SK-N-MC (cell line): ENCODE results near the gene CLIP3.
A peak's percentile ranks its signal among the peaks of the same experiment; 100 is the strongest.

Experiments used
- DNase-seq: peaks from one replicate; pipeline ENCODE4 v3.0.0-alpha.2; 2011; ENCODE audit warnings: low read depth, low spot score
- H3K27ac ChIP-seq: fragments of 200-600 bp; sonication (generic); 2 replicates; pipeline ENCODE4 v1.5.1; 2016; ENCODE audit warnings: mixed run types
- H3K36me3 ChIP-seq: fragments of 200-600 bp; sonication (generic); 2 replicates; pipeline ENCODE4 v1.6.1; 2017; ENCODE audit warnings: antibody characterized with exemption, low read length, mixed read lengths; ENCODE audit not compliant: insufficient read depth
- H3K4me3 ChIP-seq: fragments of 200-600 bp; sonication (generic); 2 replicates; pipeline ENCODE4 v1.5.1; 2016
- H3K9ac ChIP-seq: fragments of 200-600 bp; sonication (generic); 2 replicates; pipeline ENCODE4 v1.8.0; 2017; ENCODE audit warnings: mixed run types, mixed read lengths; ENCODE audit not compliant: insufficient read length
- H3K9me3 ChIP-seq: fragments of 200-600 bp; sonication (generic); 2 replicates; pipeline ENCODE4 v1.6.1; 2017; ENCODE audit warnings: low read depth, mild to moderate bottlenecking, antibody characterized with exemption, low read length, moderate library complexity, mixed read lengths
- EZH2 ChIP-seq: fragments of 200-600 bp; sonication (generic); IDR thresholded peaks from one replicate; pipeline ENCODE4 v1.6.1; 2017; ENCODE audit warnings: antibody characterized with exemption
- FOXP2 ChIP-seq: optimal IDR thresholded peaks from 2 replicates; pipeline ENCODE3; 2011; ENCODE audit warnings: mild to moderate bottlenecking, moderate library complexity; ENCODE audit not compliant: insufficient read depth; ENCODE audit errors: extremely low read length, control extremely low read depth
- POLR2AphosphoS5 ChIP-seq: IDR thresholded peaks from 2 replicates; pipeline ENCODE4 v1.6.1; 2012; ENCODE audit warnings: mild to moderate bottlenecking, low read depth, low read length, borderline replicate concordance

Gene CLIP3

DNA sequence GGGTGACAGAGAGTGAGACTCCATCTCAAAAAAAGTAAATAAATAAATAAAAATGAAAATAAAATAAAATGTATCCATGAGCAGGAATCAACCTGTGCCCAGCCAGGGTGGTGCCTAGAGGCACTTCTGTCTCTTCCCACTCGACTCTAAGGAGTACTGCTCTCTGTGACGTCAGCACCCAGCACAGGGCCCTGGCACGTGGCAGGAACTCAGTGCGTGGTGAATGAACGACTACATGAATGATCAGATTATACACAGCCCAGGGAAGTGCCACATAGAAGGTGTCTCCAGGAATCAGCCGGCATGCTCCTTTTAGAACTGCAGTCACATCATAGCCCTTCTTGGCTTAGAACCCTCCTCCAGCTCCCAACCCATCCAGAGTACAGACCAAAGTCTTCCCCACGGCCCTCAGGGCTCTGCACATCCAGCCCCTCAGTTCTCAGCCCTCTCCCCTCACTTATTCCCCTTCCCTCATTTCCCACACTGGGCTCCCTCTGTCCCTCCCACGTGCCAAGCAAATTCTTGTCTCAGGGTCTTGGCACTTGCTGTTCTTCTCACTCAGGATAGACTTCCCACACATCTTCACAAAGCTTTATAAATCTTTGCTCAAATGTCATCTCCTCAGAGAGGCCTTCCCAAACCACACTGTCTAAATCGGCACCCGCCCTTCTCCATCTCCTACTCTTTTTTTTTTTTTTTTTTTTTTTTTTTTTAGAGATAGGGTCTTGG lies 4.2 kb downstream of the CLIP3 start:
- Histone ChIP-seq H3K9ac (no peak overlapping the region), H3K4me3 (no peak overlapping the region), H3K36me3 (no peaks in the 10 kb centered on the region; the same call in 1 of the 2 replicates), H3K27ac (no peak overlapping the region), H3K9me3 (no peaks in the 10 kb centered on the region)
- DNase-seq: no peak
- TF ChIP-seq FOXP2 (no peak), POLR2AphosphoS5 (no peak), EZH2 (no peak)

- TF ChIP-seq POLR2AphosphoS5 (no peak), EZH2 (no peak), FOXP2 (no peak)
- Histone ChIP-seq H3K36me3 (no peaks in the 10 kb centered on the region; the same call in 1 of the 2 replicates), H3K9ac (no peak overlapping the region), H3K27ac (no peak overlapping the region), H3K4me3 (no peak overlapping the region), H3K9me3 (no peaks in the 10 kb centered on the region)
- DNase-seq: no peak
These were observed 5.0 kb downstream of the CLIP3 start for GRCh38 chr19:36027696-36028095.

DNA sequence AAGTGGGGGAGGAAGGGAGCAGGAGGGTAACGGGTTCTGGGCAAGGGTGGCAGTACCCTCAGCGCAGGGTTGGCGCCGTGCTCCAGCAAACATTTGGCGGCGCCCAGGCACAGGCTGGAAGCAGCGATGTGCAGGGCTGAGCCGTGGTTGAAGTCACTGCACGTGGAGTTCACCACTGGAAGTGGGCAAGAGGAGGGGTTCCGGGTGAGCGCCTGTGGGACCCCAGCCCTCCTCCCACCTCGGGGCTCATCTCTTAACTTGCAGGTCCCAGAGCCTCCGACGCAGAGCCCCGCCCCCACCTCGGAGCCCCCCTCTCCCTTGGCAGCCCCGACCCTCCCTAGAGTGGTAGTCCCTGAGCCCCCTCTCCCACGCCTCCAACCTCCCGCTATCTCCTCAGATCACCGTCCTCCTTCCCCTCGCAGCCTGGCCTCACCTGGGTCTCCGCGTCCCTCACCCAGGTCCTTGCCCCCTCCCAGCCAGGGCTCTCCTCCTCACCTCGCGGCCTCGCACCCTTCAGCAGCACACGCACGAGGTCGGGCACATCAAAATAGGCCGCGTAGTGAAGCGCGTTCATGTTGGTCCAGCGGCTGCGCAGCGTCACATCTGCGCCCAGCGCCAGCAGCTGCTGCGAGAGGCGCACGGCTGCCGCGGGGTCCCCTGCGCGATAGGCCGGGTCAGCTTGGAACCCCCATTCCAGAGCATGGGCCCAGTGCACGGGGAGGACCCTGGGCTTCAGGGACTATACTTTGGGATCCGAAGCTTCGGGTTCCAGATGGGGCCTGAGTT lies 6.4 kb downstream of the CLIP3 start:
- no peak for TF ChIP-seq EZH2
- TF ChIP-seq FOXP2: no peak
- no peak for TF ChIP-seq POLR2AphosphoS5
- Histone ChIP-seq H3K36me3 (no peaks in the 10 kb centered on the region; the same call in 1 of the 2 replicates), H3K4me3 (no peak overlapping the region), H3K27ac (no peak overlapping the region), H3K9me3 (no peaks in the 10 kb centered on the region), H3K9ac (no peak overlapping the region)
- DNase-seq: no peak

GRCh38 chr19:36025541-36025940 lies 7.1 kb downstream of the CLIP3 start:
- TF ChIP-seq EZH2: no peak
- TF ChIP-seq POLR2AphosphoS5: no peak
- TF ChIP-seq FOXP2: no peak
- Histone ChIP-seq H3K27ac (no peak overlapping the region), H3K9me3 (no peaks in the 10 kb centered on the region), H3K36me3 (no peaks in the 10 kb centered on the region; the same call in 1 of the 2 replicates), H3K4me3 (no peak overlapping the region), H3K9ac (no peak overlapping the region)
- DNase-seq: no peak

- Histone ChIP-seq H3K9me3 (no peaks in the 10 kb centered on the region), H3K27ac (no peak overlapping the region), H3K9ac (no peak overlapping the region), H3K36me3 (no peaks in the 10 kb centered on the region; the same call in 1 of the 2 replicates), H3K4me3 (no peak overlapping the region)
- TF ChIP-seq FOXP2 (no peak), POLR2AphosphoS5 (no peak), EZH2 (no peak)
- DNase-seq: no peak
These were observed 9.2 kb downstream of the CLIP3 start for GRCh38 chr19:36023432-36023831.

GRCh38 chr19:36019061-36019670 lies 13.5 kb downstream of the CLIP3 start:
- H3K9me3 ChIP-seq: no peaks in the 10 kb centered on the region
- no peak overlapping the region for H3K9ac ChIP-seq
- no peak for DNase-seq
- TF ChIP-seq EZH2: no peak
- no peak for TF ChIP-seq FOXP2
- TF ChIP-seq POLR2AphosphoS5: no peak
- H3K27ac ChIP-seq: no peak overlapping the region
- H3K36me3 ChIP-seq: no peaks in the 10 kb centered on the region; the same call in 1 of the 2 replicates
- H3K4me3 ChIP-seq: no peak overlapping the region

DNA sequence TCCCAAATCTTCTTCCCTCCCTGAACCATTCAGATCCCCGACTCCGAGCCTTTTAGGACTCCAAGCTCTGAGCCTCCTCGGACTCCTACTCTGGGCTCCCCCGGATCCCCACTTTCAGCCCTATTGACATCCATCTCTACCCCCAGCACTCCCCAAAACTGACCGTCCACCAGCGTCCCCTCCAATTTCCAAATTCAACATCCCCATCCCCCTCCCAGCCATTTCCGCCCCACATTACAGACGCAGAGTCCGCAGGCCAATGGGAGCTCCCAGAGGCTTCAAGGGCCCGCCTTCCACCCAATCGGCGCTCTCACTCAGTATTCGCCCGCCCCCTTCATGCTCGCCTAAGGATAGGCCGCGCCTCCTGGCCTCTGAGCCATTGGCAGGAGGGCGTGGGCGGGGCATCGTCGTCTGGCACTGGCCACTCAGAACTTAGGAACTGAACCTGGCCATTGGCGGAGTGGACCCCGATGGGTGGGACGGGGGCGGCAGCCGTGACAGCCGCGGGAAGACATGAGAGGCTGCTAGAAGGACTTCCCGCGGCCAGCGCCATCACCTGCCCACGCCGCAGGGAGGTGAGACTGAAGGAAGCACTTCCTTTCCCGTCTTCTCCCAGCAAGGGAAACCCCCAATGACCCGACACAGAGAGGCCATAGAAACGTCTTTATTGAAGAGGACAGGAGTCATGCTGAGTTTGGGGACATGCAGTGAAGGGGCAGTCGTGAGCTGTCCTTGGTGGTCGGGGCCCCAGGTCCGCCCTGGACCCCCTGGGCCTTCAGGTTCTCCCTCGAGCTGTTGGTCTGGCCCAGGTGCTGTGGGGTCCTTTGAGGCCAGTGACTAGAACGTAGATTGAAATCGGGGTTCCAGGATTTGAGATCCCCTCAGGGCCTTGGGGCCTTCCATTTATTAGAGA lies 18.4 kb downstream of the CLIP3 start, which contains the start of gene ALKBH6:
Gene ALKBH6, minus strand, starts transcription at position 202 of the 913 bp plus-strand sequence. CDS start 816 bp downstream, outside the sequence.
- H3K27ac ChIP-seq: no peak within 1 kb of the TSS
- no peaks in the 10 kb centered on the region for H3K36me3 ChIP-seq

More for the DNA sequence above, 18.4 kb downstream of the CLIP3 start, which contains the start of gene ALKBH6:
- peak; percentile 84 for DNase-seq
- Histone ChIP-seq H3K9ac (peak within 1 kb of the TSS; percentile 86), H3K4me3 (peak within 1 kb of the TSS; percentile 92), H3K9me3 (no peaks in the 10 kb centered on the region)
- no peak for TF ChIP-seq FOXP2
- peak; percentile 53; the same call in 1 of the 2 replicates for TF ChIP-seq POLR2AphosphoS5
